Muscle of leg (tissue), 11 donors: ENCODE measurements around the gene KDM4C. TPM values are rescaled to one million over a fixed set of nuclear protein-coding genes. Genes with fewer than 3 reads are reported as not detected.

Experiments used
- DNase-seq: peaks from one replicate; pipeline ENCODE4 v3.0.0; 2013
- H3K27ac ChIP-seq: one replicate; pipeline ENCODE4 v1.5.1; 2013; ENCODE audit warnings: mild to moderate bottlenecking, low read length, control low read depth
- H3K27me3 ChIP-seq: one replicate; pipeline ENCODE4 v1.6.1; 2013; ENCODE audit warnings: low read length; ENCODE audit not compliant: control insufficient read depth, insufficient read depth
- H3K36me3 ChIP-seq: one replicate; pipeline ENCODE4 v1.6.1; 2013; ENCODE audit warnings: low read length; ENCODE audit not compliant: control insufficient read depth, insufficient read depth
- H3K4me1 ChIP-seq: one replicate; pipeline ENCODE4 v1.6.1; 2013; ENCODE audit warnings: low read length; ENCODE audit not compliant: control insufficient read depth, insufficient read depth
- H3K4me3 ChIP-seq: one replicate; pipeline ENCODE4 v1.5.1; 2013; ENCODE audit warnings: low read length, control low read depth
- H3K9me3 ChIP-seq: replicated peaks from 2 replicates; pipeline ENCODE4 v1.6.1; 2013; ENCODE audit warnings: low read depth, low read length; ENCODE audit not compliant: control insufficient read depth
- WGBS: methylation state at CpG from one replicate; pipeline ENCODE4 v1.1.5; 2013; ENCODE audit warnings: missing lambda C conversion rate; ENCODE audit not compliant: insufficient coverage; 5-methylcytosine and 5-hydroxymethylcytosine counted together
- polyA plus RNA-seq, 8 donors: library from polyadenylated mRNA; unstranded; fragments of 120-200 nt; gene quantifications; one replicate each; pipeline versions ENCODE4 v1.2.1 to v1.2.3, GENCODE V29; 2013; ENCODE audit warnings: inconsistent platforms in 1 of 8, low replicate concordance in 1 of 8; ENCODE audit not compliant: insufficient read length in 8 of 8, insufficient read depth in 1 of 8
- total RNA-seq: library from RNA; stranded (reverse); fragments of 120-200 nt; gene quantifications from one replicate; pipeline ENCODE4 v1.2.4, GENCODE V29; 2013

Gene KDM4C
- total and polyA plus RNA-seq, 9 donors = 10.1 to 19.0 (median 11.2) TPM

DNA sequence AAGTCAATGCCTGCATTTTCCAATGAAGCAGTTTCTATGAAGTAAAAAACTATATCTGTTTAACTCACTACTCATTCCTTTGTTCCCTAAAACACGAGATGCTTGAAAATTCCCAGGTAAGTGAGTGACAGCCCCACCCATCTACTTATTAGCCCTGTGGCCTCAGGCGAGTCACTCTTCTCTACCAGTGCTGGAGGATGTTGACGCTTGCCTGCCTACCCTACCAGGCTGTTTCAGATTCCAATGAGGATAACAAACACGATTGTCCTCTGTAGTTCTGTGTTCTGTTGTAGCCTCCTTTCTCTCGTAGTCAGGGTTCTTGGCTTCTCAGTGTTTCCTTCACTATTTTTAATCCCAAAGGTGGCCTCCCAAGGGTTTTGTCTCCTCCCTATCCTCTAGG lies 388.8 kb downstream of the KDM4C start:
- Histone ChIP-seq H3K4me3 (no peak overlapping the region), H3K9me3 (no peaks in the 10 kb centered on the region), H3K36me3 (no peaks in the 10 kb centered on the region), H3K4me1 (peaks cover 17% of the 10 kb centered on the region), H3K27me3 (no peaks in the 10 kb centered on the region), H3K27ac (peak overlapping the region; percentile 11)
- 20% methylated on average over 1 of the region's 5 CpGs for WGBS
- no peak for DNase-seq

GRCh38 chr9:7147121-7148090 lies 389.6 kb downstream of the KDM4C start:
- peaks cover 17% of the 10 kb centered on the region for H3K4me1 ChIP-seq
- H3K9me3 ChIP-seq = no peaks in the 10 kb centered on the region
- no peak overlapping the region for H3K4me3 ChIP-seq
- 65% methylated on average over 13 of the region's 14 CpGs for WGBS
- peak; percentile 84 for DNase-seq
- H3K27me3 ChIP-seq = no peaks in the 10 kb centered on the region
- H3K36me3 ChIP-seq = no peaks in the 10 kb centered on the region
- peak overlapping the region; percentile 8 for H3K27ac ChIP-seq

DNA sequence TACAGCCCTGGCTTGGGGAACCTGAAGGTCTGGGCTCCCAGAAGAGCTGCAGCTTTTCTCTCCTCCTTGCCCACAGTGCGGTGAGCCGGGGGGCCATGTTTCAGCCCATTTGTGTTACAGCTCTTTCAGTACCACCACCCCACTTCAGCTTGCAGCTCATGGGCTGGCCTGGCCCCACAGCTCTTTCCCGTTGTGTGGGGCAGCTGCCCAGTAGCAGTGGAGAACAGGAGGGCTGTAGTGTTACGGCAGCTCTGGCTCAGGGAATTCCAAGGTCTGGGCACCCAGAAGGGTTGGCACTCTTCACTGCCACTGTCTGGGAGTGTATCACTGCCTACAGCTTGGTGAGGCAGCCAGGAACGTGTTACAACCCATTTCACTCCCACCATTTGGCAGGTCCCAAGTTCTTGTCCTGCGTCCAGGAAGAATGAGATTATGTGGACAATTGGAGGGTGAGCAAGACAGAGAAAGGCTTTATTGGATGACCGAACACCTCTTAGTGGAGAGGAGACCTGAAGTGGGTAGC lies 390.5 kb downstream of the KDM4C start:
- DNase-seq = no peak
- 98% methylated on average over 5 of the region's 7 CpGs for WGBS
- no peaks in the 10 kb centered on the region for H3K27me3 ChIP-seq
- no peak overlapping the region for H3K4me3 ChIP-seq
- peaks cover 17% of the 10 kb centered on the region for H3K4me1 ChIP-seq
- no peak overlapping the region for H3K27ac ChIP-seq
- H3K36me3 ChIP-seq = no peaks in the 10 kb centered on the region
- H3K9me3 ChIP-seq = no peaks in the 10 kb centered on the region

GRCh38 chr9:7149258-7149657 lies 391.5 kb downstream of the KDM4C start:
- H3K27ac ChIP-seq = no peak overlapping the region
- no peak for DNase-seq
- 88% methylated on average over 12 of the region's 13 CpGs for WGBS
- no peaks in the 10 kb centered on the region for H3K36me3 ChIP-seq
- no peaks in the 10 kb centered on the region for H3K27me3 ChIP-seq
- no peak overlapping the region for H3K4me3 ChIP-seq
- peaks cover 17% of the 10 kb centered on the region for H3K4me1 ChIP-seq
- H3K9me3 ChIP-seq = no peaks in the 10 kb centered on the region

GRCh38 chr9:7150153-7150890 lies 392.5 kb downstream of the KDM4C start:
- Histone ChIP-seq H3K9me3 (no peaks in the 10 kb centered on the region), H3K36me3 (no peaks in the 10 kb centered on the region), H3K4me1 (peaks cover 17% of the 10 kb centered on the region), H3K27ac (no peak overlapping the region), H3K27me3 (no peaks in the 10 kb centered on the region), H3K4me3 (no peak overlapping the region)
- 74% methylated on average over 2 of the region's 8 CpGs for WGBS
- no peak for DNase-seq

DNA sequence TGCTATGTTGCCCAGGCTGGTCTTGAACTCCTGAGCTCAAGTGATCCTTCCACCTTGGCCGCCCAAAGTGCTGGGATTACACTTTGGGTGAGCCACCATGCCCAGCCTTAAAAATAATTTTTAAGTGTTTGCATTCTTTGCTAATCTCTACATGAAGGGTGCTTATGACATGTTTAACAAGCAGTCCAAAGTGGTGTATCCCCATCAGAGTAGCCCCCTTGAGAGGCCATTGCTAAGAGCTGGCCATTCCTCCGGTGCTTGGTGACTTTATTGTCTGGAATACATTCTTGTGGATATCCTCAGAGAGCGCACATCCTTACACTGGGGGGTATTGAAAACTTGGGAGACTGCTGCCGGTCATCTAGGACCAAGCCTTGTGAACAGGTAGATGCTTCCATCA lies 395.4 kb downstream of the KDM4C start:
- Histone ChIP-seq H3K4me1 (peaks cover 9% of the 10 kb centered on the region), H3K36me3 (no peaks in the 10 kb centered on the region), H3K27ac (no peak overlapping the region), H3K4me3 (no peak overlapping the region), H3K27me3 (no peaks in the 10 kb centered on the region), H3K9me3 (no peaks in the 10 kb centered on the region)
- DNase-seq = no peak
- WGBS = 80% methylated on average over 1 of the region's 4 CpGs

GRCh38 chr9:7153566-7153965 lies 395.8 kb downstream of the KDM4C start:
- H3K4me3 ChIP-seq = no peak overlapping the region
- no peaks in the 10 kb centered on the region for H3K9me3 ChIP-seq
- H3K27ac ChIP-seq = no peak overlapping the region
- no peaks in the 10 kb centered on the region for H3K27me3 ChIP-seq
- DNase-seq = no peak
- peaks cover 7% of the 10 kb centered on the region for H3K4me1 ChIP-seq
- WGBS = 100% methylated on average over 1 of the region's 1 CpG
- H3K36me3 ChIP-seq = no peaks in the 10 kb centered on the region

- H3K36me3 ChIP-seq = no peaks in the 10 kb centered on the region
- no peak overlapping the region for H3K4me3 ChIP-seq
- peaks cover 7% of the 10 kb centered on the region for H3K4me1 ChIP-seq
- H3K27ac ChIP-seq = no peak overlapping the region
- WGBS = 67% methylated on average over 7 of the region's 9 CpGs
- no peak for DNase-seq
- H3K27me3 ChIP-seq = no peaks in the 10 kb centered on the region
- H3K9me3 ChIP-seq = no peaks in the 10 kb centered on the region
Measured at GRCh38 chr9:7154003-7154619, 396.3 kb downstream of the KDM4C start.

GRCh38 chr9:7154650-7155049 lies 396.9 kb downstream of the KDM4C start:
- WGBS = 44% methylated on average over 2 of the region's 4 CpGs
- no peak overlapping the region for H3K4me3 ChIP-seq
- no peak for DNase-seq
- H3K36me3 ChIP-seq = no peaks in the 10 kb centered on the region
- H3K27me3 ChIP-seq = no peaks in the 10 kb centered on the region
- peaks cover 7% of the 10 kb centered on the region for H3K4me1 ChIP-seq
- no peaks in the 10 kb centered on the region for H3K9me3 ChIP-seq
- no peak overlapping the region for H3K27ac ChIP-seq

GRCh38 chr9:7161469-7161868 lies 403.7 kb downstream of the KDM4C start:
- Histone ChIP-seq H3K4me3 (no peak overlapping the region), H3K27ac (no peak overlapping the region), H3K27me3 (no peaks in the 10 kb centered on the region), H3K36me3 (peaks cover 5% of the 10 kb centered on the region), H3K4me1 (no peaks in the 10 kb centered on the region), H3K9me3 (no peaks in the 10 kb centered on the region)
- DNase-seq = no peak
- no CpG with 5 or more reads among the region's 2 CpGs for WGBS
